Activated CD8-positive, alpha-beta T cell treated with anti-CD3 and anti-CD28 coated beads for 36 hours (primary cell): ENCODE results near the gene BMP4. TPM values are rescaled to one million over a fixed set of nuclear protein-coding genes. Genes with fewer than 3 reads are reported as not detected.

Experiments
- ATAC-seq: fragments of 200-7000 bp; cut with Tn5 transposase; one replicate; pipeline ENCODE4 v1.10.0; 2021; ENCODE audit warnings: mild to moderate bottlenecking, moderate library complexity
- CTCF ChIA-PET: fragments of 350-600 bp; sonication (Branson Sonifier 250); formaldehyde crosslinking; loops from one replicate; lab custom pipeline; 2021; ENCODE audit warnings: antibody characterized with exemption; lab: Charles Lee
- POLR2A ChIA-PET: fragments of 350-600 bp; sonication (Branson Sonifier 250); formaldehyde crosslinking; loops from one replicate; lab custom pipeline; 2021; ENCODE audit warnings: antibody characterized with exemption; lab: Charles Lee
- DNase-seq: peaks from one replicate; pipeline ENCODE4 v3.0.0-alpha.2; 2020
- H3K27ac Mint-ChIP-seq: one replicate; pipeline ENCODE4 v1.8.0; 2021; ENCODE audit warnings: mild to moderate bottlenecking, mixed read lengths
- H3K27me3 Mint-ChIP-seq: one replicate; pipeline ENCODE4 v1.8.0; 2021; ENCODE audit warnings: mixed read lengths
- H3K36me3 Mint-ChIP-seq: one replicate; pipeline ENCODE4 v1.8.0; 2021; ENCODE audit warnings: low read depth, mixed read lengths
- H3K4me1 Mint-ChIP-seq: one replicate; pipeline ENCODE4 v1.8.0; 2021; ENCODE audit warnings: low read depth, mixed read lengths
- H3K4me3 Mint-ChIP-seq: one replicate; pipeline ENCODE4 v1.8.0; 2021; ENCODE audit warnings: mild to moderate bottlenecking, moderate library complexity, mixed read lengths
- H3K9me3 Mint-ChIP-seq: one replicate; pipeline ENCODE4 v1.8.0; 2021; ENCODE audit warnings: mixed read lengths
- intact Hi-C: fragments of 100-400 bp; cut with micrococcal nuclease; formaldehyde crosslinking; loops from one replicate; pipeline ENCODE4 v1.10.0; 2022
- total RNA-seq, 2 experiments: library from RNA; stranded (reverse); gene quantifications; one replicate each; pipeline ENCODE4 v1.2.3, GENCODE V29; 2021
- TF ChIP-seq, protein P1 (sequence below): fragments of 200-600 bp; IDR thresholded peaks from one replicate; pipeline ENCODE4 v1.8.0; 2022; ENCODE audit warnings: antibody characterized with exemption, mild to moderate bottlenecking

BMP4 gene
- total RNA-seq, 2 experiments from 2014 or later = not detected

DNA sequence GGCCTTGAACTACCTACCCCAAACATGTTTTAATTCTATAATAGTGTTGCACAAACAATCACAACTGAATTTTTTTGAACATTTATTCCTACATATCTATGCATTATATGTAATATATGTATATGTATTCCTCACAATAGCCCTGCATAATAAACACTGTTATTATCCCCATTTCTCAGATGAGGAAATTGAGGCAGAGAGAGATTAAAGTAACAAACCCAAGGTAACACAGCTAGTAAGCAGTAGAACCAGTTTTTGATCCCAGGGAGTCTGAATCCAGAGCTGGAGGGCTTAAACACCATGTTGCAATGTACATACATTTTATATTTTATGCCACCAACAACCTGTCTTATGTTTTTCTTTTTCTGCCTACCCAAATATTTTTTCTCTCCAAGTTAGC lies 26.5 kb upstream of the BMP4 start:
- TF ChIP-seq, protein P1, sequence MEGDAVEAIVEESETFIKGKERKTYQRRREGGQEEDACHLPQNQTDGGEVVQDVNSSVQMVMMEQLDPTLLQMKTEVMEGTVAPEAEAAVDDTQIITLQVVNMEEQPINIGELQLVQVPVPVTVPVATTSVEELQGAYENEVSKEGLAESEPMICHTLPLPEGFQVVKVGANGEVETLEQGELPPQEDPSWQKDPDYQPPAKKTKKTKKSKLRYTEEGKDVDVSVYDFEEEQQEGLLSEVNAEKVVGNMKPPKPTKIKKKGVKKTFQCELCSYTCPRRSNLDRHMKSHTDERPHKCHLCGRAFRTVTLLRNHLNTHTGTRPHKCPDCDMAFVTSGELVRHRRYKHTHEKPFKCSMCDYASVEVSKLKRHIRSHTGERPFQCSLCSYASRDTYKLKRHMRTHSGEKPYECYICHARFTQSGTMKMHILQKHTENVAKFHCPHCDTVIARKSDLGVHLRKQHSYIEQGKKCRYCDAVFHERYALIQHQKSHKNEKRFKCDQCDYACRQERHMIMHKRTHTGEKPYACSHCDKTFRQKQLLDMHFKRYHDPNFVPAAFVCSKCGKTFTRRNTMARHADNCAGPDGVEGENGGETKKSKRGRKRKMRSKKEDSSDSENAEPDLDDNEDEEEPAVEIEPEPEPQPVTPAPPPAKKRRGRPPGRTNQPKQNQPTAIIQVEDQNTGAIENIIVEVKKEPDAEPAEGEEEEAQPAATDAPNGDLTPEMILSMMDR = no peak
- no peaks in the 10 kb centered on the region for H3K4me1 Mint-ChIP-seq
- H3K4me3 Mint-ChIP-seq = no peak overlapping the region
- intact Hi-C loops = no loop called here
- DNase-seq (no peak), ATAC-seq (no peak)
- no peak overlapping the region for H3K27ac Mint-ChIP-seq
- H3K9me3 Mint-ChIP-seq = peaks cover 24% of the 10 kb centered on the region
- H3K36me3 Mint-ChIP-seq = peaks cover 3% of the 10 kb centered on the region
- ChIA-PET POLR2A (no interaction called here), CTCF (interaction anchor here (1.1 kb wide), 1 partner anchor 12 kb away, joined by 5 read pairs; no protein-coding TSS in a partner anchor)
- no peaks in the 10 kb centered on the region for H3K27me3 Mint-ChIP-seq

DNA sequence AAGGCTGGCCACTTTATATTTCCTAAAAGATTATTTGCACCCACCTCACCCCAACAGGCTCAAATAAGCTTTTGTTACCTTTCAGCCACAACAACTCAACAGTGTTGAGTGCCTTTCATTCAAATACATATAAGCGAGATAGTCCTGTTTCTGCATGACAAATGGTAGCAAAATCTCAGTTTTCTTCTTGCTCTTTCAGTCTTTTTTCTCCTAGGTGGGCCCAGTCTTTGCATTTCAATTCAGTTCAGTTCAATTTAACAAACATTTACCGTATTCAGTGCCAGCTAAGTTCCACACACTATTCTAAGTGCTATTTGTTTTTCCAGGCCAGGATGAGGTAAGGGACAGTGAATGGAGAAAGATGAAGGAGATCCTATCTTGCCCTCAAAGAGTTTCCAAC lies 25.9 kb upstream of the BMP4 start:
- POLR2A ChIA-PET = no interaction called here
- no peaks in the 10 kb centered on the region for H3K4me1 Mint-ChIP-seq
- ATAC-seq (no peak), DNase-seq (no peak)
- peaks cover 24% of the 10 kb centered on the region for H3K9me3 Mint-ChIP-seq
- intact Hi-C loops = no loop called here
- H3K36me3 Mint-ChIP-seq = peaks cover 3% of the 10 kb centered on the region
- TF ChIP-seq, protein P1 = no peak
- CTCF ChIA-PET = interaction anchor here (1.1 kb wide), 1 partner anchor 13 kb away, joined by 5 read pairs; no protein-coding TSS in a partner anchor
- H3K4me3 Mint-ChIP-seq = no peak overlapping the region
- H3K27me3 Mint-ChIP-seq = no peaks in the 10 kb centered on the region
- no peak overlapping the region for H3K27ac Mint-ChIP-seq

DNA sequence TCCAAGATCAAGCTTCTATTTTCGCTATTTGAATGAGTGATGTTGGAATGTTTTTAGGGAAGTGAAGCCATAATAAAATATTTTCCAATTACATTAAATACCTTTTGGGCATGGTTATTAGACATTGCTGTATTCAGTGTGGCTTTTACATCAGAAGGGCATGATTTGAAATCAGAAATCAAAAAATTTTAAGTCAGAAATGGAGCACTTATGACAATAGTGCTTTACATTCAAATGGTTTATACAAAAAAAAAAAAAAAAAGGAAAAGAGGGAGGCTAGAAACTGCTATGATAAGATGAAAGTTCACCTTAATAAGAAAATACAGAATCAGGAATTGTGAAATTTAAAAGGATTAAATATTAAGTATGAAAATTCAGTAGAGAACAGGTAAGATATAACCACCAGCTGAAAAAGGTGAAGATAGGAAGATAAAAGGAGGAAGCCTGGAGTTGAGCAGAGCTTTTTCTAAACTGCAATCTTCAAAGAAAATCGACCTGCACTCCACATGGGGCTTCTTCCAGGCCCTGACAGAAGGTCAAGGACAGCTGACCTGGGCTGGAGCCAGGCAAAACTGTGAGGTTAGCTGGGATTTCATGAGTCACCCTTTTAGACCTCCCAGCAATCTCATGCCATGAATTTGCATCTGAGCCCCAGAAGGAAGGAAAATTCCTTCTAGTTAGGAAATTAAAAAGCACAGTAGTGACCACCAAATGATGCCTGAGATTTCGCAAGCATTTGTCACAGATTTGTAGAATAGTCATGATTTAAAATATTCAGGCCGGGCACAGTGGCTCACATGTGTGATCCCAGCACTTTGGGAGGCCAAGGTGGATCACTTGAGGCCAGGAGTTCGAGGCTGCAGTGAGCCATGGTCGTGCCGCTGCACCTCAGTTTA lies 23.4 kb upstream of the BMP4 start:
- intact Hi-C loops = no loop called here
- no peaks in the 10 kb centered on the region for H3K4me1 Mint-ChIP-seq
- no peak overlapping the region for H3K4me3 Mint-ChIP-seq
- CTCF ChIA-PET = interaction anchor here (1.4 kb wide), 1 partner anchor 40 kb away, joined by 3 read pairs; no protein-coding TSS in a partner anchor
- TF ChIP-seq, protein P1 = no peak
- no peak for DNase-seq
- no peaks in the 10 kb centered on the region for H3K27me3 Mint-ChIP-seq
- POLR2A ChIA-PET = no interaction called here
- H3K9me3 Mint-ChIP-seq = peaks cover 13% of the 10 kb centered on the region
- H3K36me3 Mint-ChIP-seq = peaks cover under 1% of the 10 kb centered on the region
- H3K27ac Mint-ChIP-seq = no peak overlapping the region
- ATAC-seq = no peak

DNA sequence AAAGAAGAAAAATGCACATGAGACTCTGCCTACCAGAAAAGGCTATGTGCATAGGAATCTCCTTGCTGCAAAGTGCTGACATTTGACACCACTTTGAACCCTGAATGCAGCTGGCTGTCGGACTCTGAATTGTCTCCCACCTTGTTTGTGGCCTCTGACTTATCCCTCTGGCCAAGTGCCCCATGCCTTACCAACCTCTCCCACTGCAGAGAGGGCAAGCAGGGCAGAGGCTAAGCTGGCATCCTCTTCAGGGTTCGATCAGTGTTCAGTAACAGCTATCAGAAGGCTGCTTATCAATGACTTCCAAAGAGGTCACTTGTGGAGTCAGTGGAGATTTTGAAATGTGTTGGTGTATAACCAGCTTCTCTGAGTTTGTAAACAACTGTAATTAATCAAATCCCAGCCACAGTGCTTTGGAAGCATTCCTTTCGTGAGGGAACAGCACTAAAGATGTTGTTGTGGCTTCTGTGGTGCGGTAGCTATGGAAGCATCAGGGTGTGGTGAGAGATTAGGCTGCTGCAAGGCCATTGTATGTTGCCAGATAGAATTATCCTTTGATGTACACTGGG lies 22.6 kb upstream of the BMP4 start:
- no peak for DNase-seq
- Mint-ChIP-seq H3K36me3 (no peaks in the 10 kb centered on the region), H3K9me3 (peaks cover 6% of the 10 kb centered on the region), H3K4me1 (no peaks in the 10 kb centered on the region), H3K4me3 (no peak overlapping the region), H3K27ac (no peak overlapping the region), H3K27me3 (peaks cover 4% of the 10 kb centered on the region)
- no peak for ATAC-seq
- ChIA-PET CTCF (interaction anchor here (1.4 kb wide), 1 partner anchor 39 kb away, joined by 3 read pairs; no protein-coding TSS in a partner anchor), POLR2A (no interaction called here)
- TF ChIP-seq, protein P1 = no peak
- intact Hi-C loops = no loop called here

DNA sequence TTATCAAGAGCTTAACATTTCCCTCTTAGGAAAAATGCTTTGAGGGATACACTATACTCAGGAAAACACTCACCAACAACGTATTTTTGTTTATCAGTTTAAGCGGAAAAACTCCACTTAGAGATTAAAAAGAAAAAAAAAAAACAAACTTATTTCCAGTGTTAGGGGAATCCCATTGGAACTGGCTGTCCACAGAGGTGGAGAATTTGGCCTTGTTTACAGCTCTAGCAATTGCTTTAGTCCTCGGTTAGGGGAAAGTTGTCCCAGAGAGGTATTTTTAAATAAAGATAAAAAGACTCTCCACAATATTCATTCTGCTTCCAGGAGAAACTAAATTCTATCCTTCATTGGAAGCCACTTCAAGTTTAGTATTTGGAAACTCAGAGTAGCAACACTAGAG lies 21.6 kb upstream of the BMP4 start:
- POLR2A ChIA-PET = no interaction called here
- TF ChIP-seq, protein P1 = no peak
- ATAC-seq = no peak

More for the DNA sequence above, 21.6 kb upstream of the BMP4 start:
- Mint-ChIP-seq H3K4me1 (no peaks in the 10 kb centered on the region), H3K4me3 (no peak overlapping the region), H3K9me3 (no peaks in the 10 kb centered on the region), H3K27ac (no peak overlapping the region), H3K27me3 (peaks cover 4% of the 10 kb centered on the region), H3K36me3 (no peaks in the 10 kb centered on the region)
- DNase-seq = no peak
- intact Hi-C loops = no loop called here
- CTCF ChIA-PET = interaction anchor here (0.6 kb wide), 1 partner anchor 61 kb away, joined by 3 read pairs; no protein-coding TSS in a partner anchor
